OCI-M2 (cell line): ENCODE results near the gene POU5F1.

ENCODE experiments used
- DNase-seq: peaks from one replicate; lab custom pipeline; 2025; ENCODE audit not compliant: unreplicated experiment; lab: John Stamatoyannopoulos, UW

POU5F1 gene

GRCh38 chr6:31116661-31117385 is 53.7 kb downstream of the POU5F1 start:
- DNase-seq = no peak

GRCh38 chr6:31115941-31116560 is 54.4 kb downstream of the POU5F1 start:
- DNase-seq = no peak

- DNase-seq = no peak
Observed at GRCh38 chr6:31114970-31115849, 55.3 kb downstream of the POU5F1 start.

- DNase-seq = no peak
Observed at GRCh38 chr6:31114541-31114878, 56.0 kb downstream of the POU5F1 start, which contains the start of gene PSORS1C1. Gene PSORS1C1, plus strand, starts transcription at chr6:31114800. Its CDS starts 14,833 bp downstream, at chr6:31129633.
